Hepatocyte (in vitro differentiated cells): ENCODE data around the gene QSOX2. TPM values are rescaled to one million over a fixed set of nuclear protein-coding genes. Genes with fewer than 3 reads are reported as not detected.

Experiments
- DNase-seq: peaks from one replicate; pipeline ENCODE4 v3.0.0-alpha.2; 2016; ENCODE audit warnings: low spot score
- H2AFZ ChIP-seq: fragments of 200-600 bp; sonication (generic); 2 replicates; pipeline ENCODE4 v1.6.0; 2016; ENCODE audit warnings: antibody characterized with exemption, mild to moderate bottlenecking
- H3K27ac ChIP-seq: fragments of 200-600 bp; sonication (generic); 2 replicates; pipeline ENCODE4 v1.5.1; 2016; ENCODE audit warnings: mild to moderate bottlenecking
- H3K27me3 ChIP-seq: fragments of 200-600 bp; sonication (generic); 2 replicates; pipeline ENCODE4 v1.6.1; 2016
- H3K36me3 ChIP-seq: fragments of 200-600 bp; sonication (generic); replicated peaks from 2 replicates; pipeline ENCODE4 v1.5.1; 2016; ENCODE audit warnings: low read depth; ENCODE audit not compliant: insufficient read depth
- H3K4me1 ChIP-seq: fragments of 200-600 bp; sonication (generic); 2 replicates; pipeline ENCODE4 v1.5.1; 2016; ENCODE audit warnings: mild to moderate bottlenecking, moderate library complexity; ENCODE audit not compliant: insufficient read depth
- H3K4me2 ChIP-seq: fragments of 200-600 bp; sonication (generic); 2 replicates; pipeline ENCODE4 v1.6.0; 2016
- H3K4me3 ChIP-seq: fragments of 200-600 bp; sonication (generic); 2 replicates; pipeline ENCODE4 v1.5.1; 2016; ENCODE audit warnings: mild to moderate bottlenecking
- H3K79me2 ChIP-seq: fragments of 200-600 bp; sonication (generic); 2 replicates; pipeline ENCODE4 v1.6.0; 2017; ENCODE audit warnings: mild to moderate bottlenecking
- H3K9me2 ChIP-seq: fragments of 200-600 bp; sonication (generic); replicated peaks from 2 replicates; pipeline ENCODE4 v1.6.0; 2017; ENCODE audit warnings: mild to moderate bottlenecking; ENCODE audit not compliant: insufficient read depth
- H3K9me3 ChIP-seq: fragments of 200-600 bp; sonication (generic); 2 replicates; pipeline ENCODE4 v1.5.1; 2016; ENCODE audit warnings: low read depth, mild to moderate bottlenecking
- H4K20me1 ChIP-seq: fragments of 200-600 bp; sonication (generic); 2 replicates; pipeline ENCODE4 v1.6.0; 2016; ENCODE audit warnings: mild to moderate bottlenecking; ENCODE audit not compliant: insufficient read depth, poor library complexity, severe bottlenecking
- CTCF ChIP-seq: fragments of 200-600 bp; sonication (generic); IDR thresholded peaks from 2 replicates; pipeline ENCODE4 v1.5.1; 2016; ENCODE audit warnings: antibody characterized with exemption, mild to moderate bottlenecking; ENCODE audit not compliant: poor library complexity
- EZH2 ChIP-seq: fragments of 200-600 bp; sonication (generic); IDR thresholded peaks from 2 replicates; pipeline ENCODE4 v1.6.1; 2016; ENCODE audit warnings: antibody characterized with exemption, mild to moderate bottlenecking, borderline replicate concordance
- EZH2phosphoT487 ChIP-seq: fragments of 200-600 bp; sonication (generic); IDR thresholded peaks from one replicate; pipeline ENCODE4 v1.6.1; 2018; ENCODE audit warnings: antibody characterized with exemption, mild to moderate bottlenecking, low read depth, moderate library complexity; ENCODE audit not compliant: unreplicated experiment, severe bottlenecking
- WGBS: methylation state at CpG from one replicate; pipeline ENCODE4 v1.1.6; 2016; ENCODE audit warnings: low lambda C conversion rate; ENCODE audit errors: missing lambda C conversion rate; 5-methylcytosine and 5-hydroxymethylcytosine counted together
- polyA plus RNA-seq: library from polyadenylated mRNA; unstranded; fragments of >200 nt; fragmentation: Nextera tagmentation; extraction: Ambion mirVana; gene quantifications from 2 replicates; pipeline ENCODE4 v1.2.1, GENCODE V29; 2016
- total RNA-seq: library from RNA; depleted of rRNA; stranded (reverse); fragments of >200 nt; gene quantifications from 2 replicates; pipeline ENCODE4 v1.2.3, GENCODE V29; 2014

Gene QSOX2
- total and polyA plus RNA-seq, 2 experiments from 2014 or later: 3.3 to 11.0 TPM

- Histone ChIP-seq H3K4me1 (peaks cover 5% of the 10 kb centered on the region), H3K36me3 (no peaks in the 10 kb centered on the region), H3K4me3 (no peak overlapping the region), H3K9me3 (no peaks in the 10 kb centered on the region), H3K79me2 (no peaks in the 10 kb centered on the region), H3K27me3 (no peaks in the 10 kb centered on the region), H3K4me2 (no peak overlapping the region), H3K9me2 (no peaks in the 10 kb centered on the region), H3K27ac (no peak overlapping the region), H4K20me1 (no peaks in the 10 kb centered on the region), H2AFZ (no peak overlapping the region)
- no peak for DNase-seq
- whole genome bisulfite sequencing: 97% methylated on average over 16 of the region's 21 CpGs
- no peak for TF ChIP-seq CTCF
- no peak for TF ChIP-seq EZH2
- TF ChIP-seq EZH2phosphoT487: no peak
These were observed 67.4 kb downstream of the QSOX2 start for GRCh38 chr9:136178061-136178772.

- H3K9me3 ChIP-seq: no peaks in the 10 kb centered on the region
- H3K79me2 ChIP-seq: no peaks in the 10 kb centered on the region
- H4K20me1 ChIP-seq: no peaks in the 10 kb centered on the region
- H3K27ac ChIP-seq: no peak overlapping the region
- H3K4me2 ChIP-seq: no peak overlapping the region
- no peaks in the 10 kb centered on the region for H3K9me2 ChIP-seq
- H3K4me1 ChIP-seq: peaks cover 5% of the 10 kb centered on the region
- no peaks in the 10 kb centered on the region for H3K27me3 ChIP-seq
- no peaks in the 10 kb centered on the region for H3K36me3 ChIP-seq
- WGBS: 84% methylated on average over 14 of the region's 14 CpGs
- DNase-seq: no peak
- TF ChIP-seq CTCF (no peak), EZH2phosphoT487 (no peak), EZH2 (no peak)
- no peak overlapping the region for H2AFZ ChIP-seq
- H3K4me3 ChIP-seq: no peak overlapping the region
These were observed 68.4 kb downstream of the QSOX2 start for GRCh38 chr9:136177224-136177623.

- no peaks in the 10 kb centered on the region for H3K9me2 ChIP-seq
- H3K4me1 ChIP-seq: peaks cover 19% of the 10 kb centered on the region
- H3K4me3 ChIP-seq: no peak overlapping the region
- H3K36me3 ChIP-seq: no peaks in the 10 kb centered on the region
- H3K27ac ChIP-seq: no peak overlapping the region
- no peaks in the 10 kb centered on the region for H4K20me1 ChIP-seq
- H3K9me3 ChIP-seq: no peaks in the 10 kb centered on the region
- 73% methylated on average over 12 of the region's 12 CpGs for WGBS
- no peak for TF ChIP-seq EZH2phosphoT487
- no peaks in the 10 kb centered on the region for H3K79me2 ChIP-seq
- no peak overlapping the region for H3K4me2 ChIP-seq
- no peak for DNase-seq
- no peaks in the 10 kb centered on the region for H3K27me3 ChIP-seq
- no peak overlapping the region for H2AFZ ChIP-seq
These were observed 69.9 kb downstream of the QSOX2 start for GRCh38 chr9:136175616-136176197.

- 73% methylated on average over 7 of the region's 8 CpGs for WGBS
- no peak for TF ChIP-seq CTCF
- TF ChIP-seq EZH2: no peak
- no peak for TF ChIP-seq EZH2phosphoT487
These were observed 70.6 kb downstream of the QSOX2 start for GRCh38 chr9:136174779-136175615.

More at GRCh38 chr9:136174779-136175615, 70.6 kb downstream of the QSOX2 start:
- Histone ChIP-seq H2AFZ (no peak overlapping the region), H3K9me3 (no peaks in the 10 kb centered on the region), H3K27me3 (no peaks in the 10 kb centered on the region), H3K27ac (no peak overlapping the region), H3K4me1 (peaks cover 26% of the 10 kb centered on the region), H3K79me2 (no peaks in the 10 kb centered on the region), H4K20me1 (no peaks in the 10 kb centered on the region), H3K4me2 (no peak overlapping the region), H3K36me3 (no peaks in the 10 kb centered on the region), H3K9me2 (no peaks in the 10 kb centered on the region), H3K4me3 (no peak overlapping the region)
- DNase-seq: no peak
